HG03558 (cell line): ENCODE results near the gene MEIS1.

Experiments used
- ATAC-seq: cut with Tn5 transposase; IDR thresholded peaks from one replicate; pipeline ENCODE4 v1.9.1; 2021; ENCODE audit warnings: moderate number of reproducible peaks; ENCODE audit not compliant: unreplicated experiment; ENCODE audit errors: extremely low read depth

Gene MEIS1

GRCh38 chr2:66443186-66443978, 8.5 kb downstream of the MEIS1 start:
- no peak for ATAC-seq

- no peak for ATAC-seq
These were observed 9.3 kb downstream of the MEIS1 start for GRCh38 chr2:66443979-66444861.

GRCh38 chr2:66445076-66445924, 10.4 kb downstream of the MEIS1 start:
- no peak for ATAC-seq

- ATAC-seq = no peak
These were observed 11.3 kb downstream of the MEIS1 start for GRCh38 chr2:66445925-66446871.

GRCh38 chr2:66446941-66447340, 12.0 kb downstream of the MEIS1 start:
- no peak for ATAC-seq

GRCh38 chr2:66447677-66448076, 12.8 kb downstream of the MEIS1 start:
- no peak for ATAC-seq

GRCh38 chr2:66448136-66448991, 13.4 kb downstream of the MEIS1 start:
- no peak for ATAC-seq

GRCh38 chr2:66452214-66452613, 17.3 kb downstream of the MEIS1 start:
- ATAC-seq = no peak

GRCh38 chr2:66452917-66453316, 18.0 kb downstream of the MEIS1 start:
- no peak for ATAC-seq

GRCh38 chr2:66455490-66455889, 20.6 kb downstream of the MEIS1 start:
- no peak for ATAC-seq

GRCh38 chr2:66456183-66457041, 21.5 kb downstream of the MEIS1 start:
- no peak for ATAC-seq

GRCh38 chr2:66457545-66457944, 22.6 kb downstream of the MEIS1 start:
- no peak for ATAC-seq

GRCh38 chr2:66460031-66460430, 25.1 kb downstream of the MEIS1 start:
- ATAC-seq = no peak

GRCh38 chr2:66461001-66461663, 26.2 kb downstream of the MEIS1 start:
- no peak for ATAC-seq

GRCh38 chr2:66461664-66462500, 27.0 kb downstream of the MEIS1 start:
- ATAC-seq = no peak

GRCh38 chr2:66462501-66462825, 27.5 kb downstream of the MEIS1 start:
- ATAC-seq = no peak
